ENCODE data around the gene KRT80.

The KRT80 gene

DNA sequence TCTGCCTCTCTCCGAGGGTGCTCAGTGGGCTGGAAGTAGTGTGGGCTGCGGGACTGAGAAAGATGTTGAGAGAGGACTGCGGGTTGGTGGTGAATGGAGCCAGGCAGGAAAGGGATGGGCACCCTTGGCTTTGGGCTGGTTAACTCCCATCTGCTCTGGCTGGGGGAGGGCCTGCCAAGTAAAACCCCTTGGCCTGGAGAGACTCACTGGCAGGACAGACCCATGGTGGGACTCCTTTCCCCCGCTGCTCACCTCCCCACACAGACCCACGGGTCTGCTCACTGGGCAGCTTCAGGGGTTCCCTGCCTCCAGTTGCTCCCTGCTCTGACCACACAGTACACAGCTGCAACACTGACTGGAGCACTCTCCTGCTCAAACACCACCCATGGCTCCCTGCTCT is 54.1 kb downstream of the KRT80 start:
- no peak for DNase-seq (ENCODE audit: low read depth in 2 of 2)

GRCh38 chr12:52132754-52133161 is 59.1 kb downstream of the KRT80 start:
- no peak for DNase-seq (ENCODE audit: low read depth in 2 of 2)

GRCh38 chr12:52130711-52131110 is 61.1 kb downstream of the KRT80 start:
- no peak for DNase-seq (ENCODE audit: low read depth in 2 of 2)

DNA sequence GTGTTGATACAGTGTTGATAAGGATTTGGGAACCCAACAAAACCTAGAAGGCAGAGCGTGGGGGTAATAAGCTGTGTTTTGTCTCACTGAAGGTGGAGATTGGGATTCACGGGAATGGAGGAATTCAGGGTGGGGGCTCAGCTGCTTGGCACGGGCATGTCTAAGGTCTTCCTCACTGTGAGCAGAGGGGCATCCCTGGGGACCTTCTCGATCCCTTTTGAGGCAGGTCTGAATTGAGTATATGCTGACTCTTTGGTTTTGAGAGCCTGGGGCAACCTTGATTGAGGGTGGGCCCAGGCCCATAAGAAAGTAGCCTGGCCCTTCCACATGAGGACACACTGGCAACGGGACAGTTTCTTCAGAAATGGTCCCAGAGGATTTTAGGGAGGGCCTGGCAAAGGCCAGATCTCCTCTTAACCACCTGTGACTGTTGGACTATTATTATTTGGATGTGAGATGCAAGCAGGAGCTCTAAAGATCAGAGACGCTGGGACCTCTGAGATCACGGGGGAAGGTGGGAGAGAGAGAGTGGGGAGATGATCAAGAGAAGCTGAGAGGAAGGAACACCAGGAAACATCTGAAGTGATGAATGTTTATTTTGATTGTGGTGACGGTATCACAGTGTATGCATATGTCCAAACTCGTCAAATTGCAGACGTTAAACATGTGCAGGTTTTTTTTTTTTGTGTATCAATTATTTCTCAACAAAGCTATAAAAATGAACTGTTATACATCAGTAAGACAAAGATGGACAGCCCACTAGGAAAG is 63.9 kb downstream of the KRT80 start:
- no peak for DNase-seq (ENCODE audit: low read depth in 2 of 2)

- DNase-seq (ENCODE audit: low read depth in 2 of 2), result no peak
Measured at GRCh38 chr12:52126605-52127578, 64.9 kb downstream of the KRT80 start.

DNA sequence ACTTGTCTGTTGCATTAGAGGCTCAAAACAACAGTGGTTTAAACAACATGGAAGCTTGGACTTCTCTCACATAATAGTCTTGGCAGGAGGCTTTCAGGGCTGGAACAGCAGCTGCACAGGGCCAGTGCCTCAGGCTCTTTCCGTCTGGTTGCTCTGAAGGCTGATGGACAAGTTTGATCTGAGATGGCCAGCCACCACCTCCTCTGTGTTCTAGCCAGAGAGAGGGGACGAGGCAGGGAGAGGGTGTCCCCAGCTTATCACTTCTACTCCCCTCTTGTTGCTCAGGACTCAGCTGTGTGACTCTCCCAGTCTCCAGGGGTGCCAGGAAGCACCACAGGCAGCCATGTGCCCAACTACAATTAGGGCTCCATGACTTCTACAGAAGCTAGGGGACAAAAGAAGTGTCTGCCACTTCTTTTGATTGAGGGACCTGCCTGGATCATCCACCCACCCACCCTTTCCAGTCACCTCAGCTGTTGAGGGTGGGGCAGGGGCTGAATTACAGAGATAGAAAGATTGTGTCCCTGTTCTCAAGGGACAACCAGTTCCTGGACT is 65.7 kb downstream of the KRT80 start:
- no peak for DNase-seq (ENCODE audit: low read depth in 2 of 2)

- DNase-seq (ENCODE audit: low read depth in 2 of 2), result no peak
Measured at GRCh38 chr12:52125476-52125900, 66.3 kb downstream of the KRT80 start.

GRCh38 chr12:52123487-52124186 is 68.2 kb downstream of the KRT80 start:
- DNase-seq (ENCODE audit: low read depth in 2 of 2), result no peak

DNA sequence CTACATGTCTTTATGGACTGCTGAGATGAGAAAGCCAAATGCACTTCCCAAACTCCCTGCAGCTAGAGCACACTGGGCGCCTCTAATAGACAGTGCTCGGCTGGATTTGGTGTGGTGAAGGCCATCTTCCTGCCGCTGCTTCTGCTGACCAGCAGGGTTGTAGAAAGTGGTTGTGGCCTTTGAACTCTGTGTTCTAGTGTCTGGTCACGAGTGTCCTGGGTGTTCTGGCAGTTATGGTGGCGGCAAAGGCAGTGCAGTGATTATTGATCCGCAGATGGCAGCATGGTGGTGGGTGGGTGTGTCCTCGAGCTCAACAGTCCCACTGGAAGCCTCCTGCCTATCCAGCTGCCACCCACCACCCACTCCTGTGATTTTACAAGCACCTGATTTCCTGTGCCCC is 68.9 kb downstream of the KRT80 start:
- DNase-seq (ENCODE audit: low read depth in 2 of 2), result no peak

- DNase-seq (ENCODE audit: low read depth in 2 of 2), result no peak
Measured at GRCh38 chr12:52122540-52122871, 69.3 kb downstream of the KRT80 start.

- DNase-seq (ENCODE audit: low read depth in 2 of 2), result peak; percentile 20 to 56
Measured at GRCh38 chr12:52121824-52122539, 69.8 kb downstream of the KRT80 start.

DNA sequence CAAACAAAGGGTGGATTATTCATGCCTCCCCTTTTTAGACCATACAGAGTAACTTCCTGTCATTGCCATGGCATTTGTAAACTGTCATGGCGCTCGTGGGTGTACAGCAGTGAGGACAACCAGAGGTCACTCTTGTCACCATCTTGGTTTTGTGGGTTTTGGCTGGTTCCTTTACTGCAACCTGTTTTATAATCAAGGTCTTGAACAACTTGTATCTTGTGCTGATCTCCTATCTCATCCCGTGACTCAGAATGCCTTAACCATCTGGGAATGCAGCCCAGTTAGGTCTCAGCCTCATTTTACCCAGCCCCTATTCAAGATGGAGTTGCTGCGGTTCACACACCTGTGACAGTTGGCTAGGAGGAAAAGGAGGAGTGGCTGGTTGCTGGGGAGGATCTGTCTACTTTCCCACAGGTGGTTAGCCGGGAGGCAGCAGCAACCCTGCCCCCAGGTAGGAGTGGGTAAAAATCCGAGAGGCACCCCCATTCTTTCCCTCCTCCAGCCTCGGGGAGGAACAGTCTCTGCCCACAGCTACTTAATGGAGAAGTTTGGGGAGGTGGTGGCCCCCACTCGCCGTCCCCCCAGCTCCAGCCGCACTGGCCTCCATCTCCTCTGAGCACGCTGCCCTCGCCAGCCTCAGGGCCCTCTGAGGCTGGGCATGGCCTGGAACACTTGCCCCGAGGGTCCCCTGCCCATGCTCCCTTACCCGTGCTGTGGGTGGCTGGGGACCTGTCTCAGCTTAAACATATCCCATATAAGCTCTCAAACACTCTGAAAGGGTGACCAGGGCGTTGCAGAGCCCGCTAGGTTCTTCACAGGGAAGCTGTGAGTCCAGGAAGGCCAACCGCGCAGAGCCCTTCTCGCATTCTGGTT is 70.6 kb downstream of the KRT80 start:
- no peak for DNase-seq (ENCODE audit: low read depth in 2 of 2)

DNA sequence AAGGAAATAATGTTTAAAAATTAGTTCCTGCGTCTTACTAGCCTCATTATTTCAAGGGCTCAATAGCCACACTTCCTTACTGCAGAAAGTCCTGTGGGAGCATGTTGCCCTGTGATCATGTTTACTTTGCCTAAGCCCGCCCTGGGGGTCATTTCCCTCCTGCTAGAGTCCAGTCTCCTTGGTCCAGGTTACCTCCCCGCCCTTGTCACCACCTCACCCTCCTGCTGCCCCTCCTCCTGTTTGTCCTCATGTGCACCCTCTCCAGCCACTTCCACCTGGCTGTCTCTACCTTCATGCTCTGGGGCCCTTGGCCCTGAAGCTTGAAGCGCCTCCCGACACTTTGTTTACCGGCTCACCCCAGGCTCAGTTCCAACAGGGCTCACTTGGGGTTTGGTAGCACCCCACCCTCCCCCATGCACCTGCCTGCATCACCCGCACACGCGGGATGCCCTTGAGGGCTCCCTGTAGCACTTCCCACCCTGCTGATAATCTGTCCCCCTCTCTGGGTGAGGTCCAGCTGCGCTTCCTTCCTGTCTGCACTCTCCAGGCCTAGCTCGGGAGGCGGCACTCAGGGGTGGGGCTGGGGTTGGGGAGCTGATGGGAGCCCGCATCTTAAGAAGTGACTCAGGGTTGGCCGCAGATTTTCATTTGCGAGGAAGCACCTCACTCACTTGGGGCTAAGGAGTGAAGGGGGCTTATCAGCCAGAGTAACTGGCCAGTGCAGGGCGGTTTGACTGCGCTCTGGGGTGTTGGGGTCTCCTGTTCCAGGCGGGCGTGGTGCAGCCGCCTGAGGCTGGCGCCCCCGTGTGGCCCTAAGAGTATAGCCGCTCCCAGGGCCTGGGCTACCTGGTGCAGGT is 72.2 kb downstream of the KRT80 start:
- DNase-seq (ENCODE audit: low read depth in 2 of 2), result peak in 1 of 2 donors; percentile 30

Data from stimulated activated CD4-positive, alpha-beta T cell treated with anti-CD3 and anti-CD28 coated beads, Interleukin-15, amount 100 ng/mL, for 48 hours (primary cell).